ENCODE measurements around the gene TFDP2. TPM values are rescaled to one million over a fixed set of nuclear protein-coding genes. Genes with fewer than 3 reads are reported as not detected.

The TFDP2 gene
- total and polyA plus RNA-seq, 2 experiments from 2014 or later = 150 to 410 TPM

DNA sequence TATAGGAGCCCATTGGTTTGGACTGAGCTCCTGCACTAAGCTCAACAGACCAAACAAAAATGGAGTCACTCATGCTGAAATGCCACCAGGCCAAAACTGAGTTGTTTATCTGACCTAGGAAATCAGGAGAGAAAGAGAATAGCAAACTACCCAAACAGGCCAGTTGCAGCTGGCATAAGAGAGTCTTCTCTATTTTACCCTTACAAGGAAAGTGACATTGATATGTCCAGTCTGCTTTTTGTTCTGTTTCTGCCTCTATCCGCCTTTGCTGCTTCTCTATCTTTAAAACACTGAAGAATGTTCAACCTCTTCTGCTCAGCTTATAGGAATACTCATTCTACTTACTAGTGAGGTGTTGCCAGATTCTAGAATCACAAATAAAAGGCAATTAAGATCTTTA lies 177.8 kb downstream of the TFDP2 start:
- ATAC-seq = no peak

More for the DNA sequence above, 177.8 kb downstream of the TFDP2 start:
- Histone ChIP-seq H3K36me3 (ENCODE audit: insufficient read depth) (peaks cover 20% of the 10 kb centered on the region), H3K4me3 (no peak overlapping the region), H3K27me3 (ENCODE audit: insufficient read depth) (no peaks in the 10 kb centered on the region), H2AFZ (no peak overlapping the region), H3K4me2 (no peak overlapping the region), H3F3A (replicated peaks; ENCODE audit: low read depth) (0 out of 2 replicates have a peak, but pooled peaks cover 9% of the 10 kb centered on the region), H3K9me2 (ENCODE audit: insufficient read depth) (no peaks in the 10 kb centered on the region), H3K79me2 (replicated peaks; ENCODE audit: insufficient read depth) (0 out of 2 replicates have a peak, but pooled peaks cover 7% of the 10 kb centered on the region), H3K4me1 (ENCODE audit: insufficient read depth) (no peaks in the 10 kb centered on the region), H3K27ac (ENCODE audit: low read depth) (no peak overlapping the region), H4K20me1 (replicated peaks; ENCODE audit: insufficient read depth) (peaks cover 12% of the 10 kb centered on the region)
- Mint-ChIP-seq H3K4me1 (no peaks in the 10 kb centered on the region), H3K27me3 (ENCODE audit: insufficient read depth, low read depth, poor library complexity) (no peaks in the 10 kb centered on the region), H3K27ac (no peak overlapping the region), H3K9me3 (no peaks in the 10 kb centered on the region), H3K36me3 (ENCODE audit: low read depth) (peaks cover 62% of the 10 kb centered on the region), H3K4me3 (no peak overlapping the region)
- no peak for TF ChIP-seq EZH2phosphoT487 (IDR thresholded peaks at IDR 0.05; ENCODE audit: unreplicated experiment)
- no peak for TF ChIP-seq JUNB (IDR thresholded peaks at IDR 0.05; ENCODE audit: unreplicated experiment)
- TF ChIP-seq, protein P1, sequence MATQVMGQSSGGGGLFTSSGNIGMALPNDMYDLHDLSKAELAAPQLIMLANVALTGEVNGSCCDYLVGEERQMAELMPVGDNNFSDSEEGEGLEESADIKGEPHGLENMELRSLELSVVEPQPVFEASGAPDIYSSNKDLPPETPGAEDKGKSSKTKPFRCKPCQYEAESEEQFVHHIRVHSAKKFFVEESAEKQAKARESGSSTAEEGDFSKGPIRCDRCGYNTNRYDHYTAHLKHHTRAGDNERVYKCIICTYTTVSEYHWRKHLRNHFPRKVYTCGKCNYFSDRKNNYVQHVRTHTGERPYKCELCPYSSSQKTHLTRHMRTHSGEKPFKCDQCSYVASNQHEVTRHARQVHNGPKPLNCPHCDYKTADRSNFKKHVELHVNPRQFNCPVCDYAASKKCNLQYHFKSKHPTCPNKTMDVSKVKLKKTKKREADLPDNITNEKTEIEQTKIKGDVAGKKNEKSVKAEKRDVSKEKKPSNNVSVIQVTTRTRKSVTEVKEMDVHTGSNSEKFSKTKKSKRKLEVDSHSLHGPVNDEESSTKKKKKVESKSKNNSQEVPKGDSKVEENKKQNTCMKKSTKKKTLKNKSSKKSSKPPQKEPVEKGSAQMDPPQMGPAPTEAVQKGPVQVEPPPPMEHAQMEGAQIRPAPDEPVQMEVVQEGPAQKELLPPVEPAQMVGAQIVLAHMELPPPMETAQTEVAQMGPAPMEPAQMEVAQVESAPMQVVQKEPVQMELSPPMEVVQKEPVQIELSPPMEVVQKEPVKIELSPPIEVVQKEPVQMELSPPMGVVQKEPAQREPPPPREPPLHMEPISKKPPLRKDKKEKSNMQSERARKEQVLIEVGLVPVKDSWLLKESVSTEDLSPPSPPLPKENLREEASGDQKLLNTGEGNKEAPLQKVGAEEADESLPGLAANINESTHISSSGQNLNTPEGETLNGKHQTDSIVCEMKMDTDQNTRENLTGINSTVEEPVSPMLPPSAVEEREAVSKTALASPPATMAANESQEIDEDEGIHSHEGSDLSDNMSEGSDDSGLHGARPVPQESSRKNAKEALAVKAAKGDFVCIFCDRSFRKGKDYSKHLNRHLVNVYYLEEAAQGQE (IDR thresholded peaks at IDR 0.05; ENCODE audit: unreplicated experiment) = no peak
- TF ChIP-seq, protein P2, sequence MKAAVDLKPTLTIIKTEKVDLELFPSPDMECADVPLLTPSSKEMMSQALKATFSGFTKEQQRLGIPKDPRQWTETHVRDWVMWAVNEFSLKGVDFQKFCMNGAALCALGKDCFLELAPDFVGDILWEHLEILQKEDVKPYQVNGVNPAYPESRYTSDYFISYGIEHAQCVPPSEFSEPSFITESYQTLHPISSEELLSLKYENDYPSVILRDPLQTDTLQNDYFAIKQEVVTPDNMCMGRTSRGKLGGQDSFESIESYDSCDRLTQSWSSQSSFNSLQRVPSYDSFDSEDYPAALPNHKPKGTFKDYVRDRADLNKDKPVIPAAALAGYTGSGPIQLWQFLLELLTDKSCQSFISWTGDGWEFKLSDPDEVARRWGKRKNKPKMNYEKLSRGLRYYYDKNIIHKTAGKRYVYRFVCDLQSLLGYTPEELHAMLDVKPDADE (IDR thresholded peaks at IDR 0.05) = no peak
- no peak for TF ChIP-seq STAT1 (IDR thresholded peaks at IDR 0.05; ENCODE audit: unreplicated experiment)
- TF ChIP-seq ZNF114 (CRISPR knock-in tag; IDR thresholded peaks at IDR 0.05) = no peak
- TF ChIP-seq, protein P3, sequence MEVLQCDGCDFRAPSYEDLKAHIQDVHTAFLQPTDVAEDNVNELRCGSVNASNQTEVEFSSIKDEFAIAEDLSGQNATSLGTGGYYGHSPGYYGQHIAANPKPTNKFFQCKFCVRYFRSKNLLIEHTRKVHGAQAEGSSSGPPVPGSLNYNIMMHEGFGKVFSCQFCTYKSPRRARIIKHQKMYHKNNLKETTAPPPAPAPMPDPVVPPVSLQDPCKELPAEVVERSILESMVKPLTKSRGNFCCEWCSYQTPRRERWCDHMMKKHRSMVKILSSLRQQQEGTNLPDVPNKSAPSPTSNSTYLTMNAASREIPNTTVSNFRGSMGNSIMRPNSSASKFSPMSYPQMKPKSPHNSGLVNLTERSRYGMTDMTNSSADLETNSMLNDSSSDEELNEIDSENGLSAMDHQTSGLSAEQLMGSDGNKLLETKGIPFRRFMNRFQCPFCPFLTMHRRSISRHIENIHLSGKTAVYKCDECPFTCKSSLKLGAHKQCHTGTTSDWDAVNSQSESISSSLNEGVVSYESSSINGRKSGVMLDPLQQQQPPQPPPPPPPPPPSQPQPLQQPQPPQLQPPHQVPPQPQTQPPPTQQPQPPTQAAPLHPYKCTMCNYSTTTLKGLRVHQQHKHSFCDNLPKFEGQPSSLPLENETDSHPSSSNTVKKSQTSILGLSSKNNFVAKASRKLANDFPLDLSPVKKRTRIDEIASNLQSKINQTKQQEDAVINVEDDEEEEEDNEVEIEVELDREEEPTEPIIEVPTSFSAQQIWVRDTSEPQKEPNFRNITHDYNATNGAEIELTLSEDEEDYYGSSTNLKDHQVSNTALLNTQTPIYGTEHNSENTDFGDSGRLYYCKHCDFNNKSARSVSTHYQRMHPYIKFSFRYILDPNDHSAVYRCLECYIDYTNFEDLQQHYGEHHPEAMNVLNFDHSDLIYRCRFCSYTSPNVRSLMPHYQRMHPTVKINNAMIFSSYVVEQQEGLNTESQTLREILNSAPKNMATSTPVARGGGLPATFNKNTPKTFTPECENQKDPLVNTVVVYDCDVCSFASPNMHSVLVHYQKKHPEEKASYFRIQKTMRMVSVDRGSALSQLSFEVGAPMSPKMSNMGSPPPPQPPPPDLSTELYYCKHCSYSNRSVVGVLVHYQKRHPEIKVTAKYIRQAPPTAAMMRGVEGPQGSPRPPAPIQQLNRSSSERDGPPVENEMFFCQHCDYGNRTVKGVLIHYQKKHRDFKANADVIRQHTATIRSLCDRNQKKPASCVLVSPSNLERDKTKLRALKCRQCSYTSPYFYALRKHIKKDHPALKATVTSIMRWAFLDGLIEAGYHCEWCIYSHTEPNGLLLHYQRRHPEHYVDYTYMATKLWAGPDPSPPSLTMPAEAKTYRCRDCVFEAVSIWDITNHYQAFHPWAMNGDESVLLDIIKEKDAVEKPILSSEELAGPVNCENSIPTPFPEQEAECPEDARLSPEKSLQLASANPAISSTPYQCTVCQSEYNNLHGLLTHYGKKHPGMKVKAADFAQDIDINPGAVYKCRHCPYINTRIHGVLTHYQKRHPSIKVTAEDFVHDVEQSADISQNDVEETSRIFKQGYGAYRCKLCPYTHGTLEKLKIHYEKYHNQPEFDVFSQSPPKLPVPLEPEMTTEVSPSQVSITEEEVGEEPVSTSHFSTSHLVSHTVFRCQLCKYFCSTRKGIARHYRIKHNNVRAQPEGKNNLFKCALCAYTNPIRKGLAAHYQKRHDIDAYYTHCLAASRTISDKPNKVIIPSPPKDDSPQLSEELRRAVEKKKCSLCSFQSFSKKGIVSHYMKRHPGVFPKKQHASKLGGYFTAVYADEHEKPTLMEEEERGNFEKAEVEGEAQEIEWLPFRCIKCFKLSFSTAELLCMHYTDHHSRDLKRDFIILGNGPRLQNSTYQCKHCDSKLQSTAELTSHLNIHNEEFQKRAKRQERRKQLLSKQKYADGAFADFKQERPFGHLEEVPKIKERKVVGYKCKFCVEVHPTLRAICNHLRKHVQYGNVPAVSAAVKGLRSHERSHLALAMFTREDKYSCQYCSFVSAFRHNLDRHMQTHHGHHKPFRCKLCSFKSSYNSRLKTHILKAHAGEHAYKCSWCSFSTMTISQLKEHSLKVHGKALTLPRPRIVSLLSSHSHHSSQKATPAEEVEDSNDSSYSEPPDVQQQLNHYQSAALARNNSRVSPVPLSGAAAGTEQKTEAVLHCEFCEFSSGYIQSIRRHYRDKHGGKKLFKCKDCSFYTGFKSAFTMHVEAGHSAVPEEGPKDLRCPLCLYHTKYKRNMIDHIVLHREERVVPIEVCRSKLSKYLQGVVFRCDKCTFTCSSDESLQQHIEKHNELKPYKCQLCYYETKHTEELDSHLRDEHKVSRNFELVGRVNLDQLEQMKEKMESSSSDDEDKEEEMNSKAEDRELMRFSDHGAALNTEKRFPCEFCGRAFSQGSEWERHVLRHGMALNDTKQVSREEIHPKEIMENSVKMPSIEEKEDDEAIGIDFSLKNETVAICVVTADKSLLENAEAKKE (CRISPR knock-in tag; IDR thresholded peaks at IDR 0.05) = no peak
- TF ChIP-seq ZNF331 (CRISPR knock-in tag; IDR thresholded peaks at IDR 0.05; ENCODE audit: low read depth) = no peak
- no peak for TF ChIP-seq NANOG (IDR thresholded peaks at IDR 0.05; ENCODE audit: borderline replicate concordance)
- TF ChIP-seq POLR2AphosphoS5 (IDR thresholded peaks at IDR 0.05; ENCODE audit: low read depth) = no peak
- DNase-seq (ENCODE audit: low spot score) = no peak

Data from GM23338 (cell line).